ENCODE measurements around the gene IRS1. TPM values are rescaled to one million over a fixed set of nuclear protein-coding genes. Genes with fewer than 3 reads are reported as not detected.

IRS1 gene
- polyA plus RNA-seq, 2 donors: 1.6 to 3.7 TPM

DNA sequence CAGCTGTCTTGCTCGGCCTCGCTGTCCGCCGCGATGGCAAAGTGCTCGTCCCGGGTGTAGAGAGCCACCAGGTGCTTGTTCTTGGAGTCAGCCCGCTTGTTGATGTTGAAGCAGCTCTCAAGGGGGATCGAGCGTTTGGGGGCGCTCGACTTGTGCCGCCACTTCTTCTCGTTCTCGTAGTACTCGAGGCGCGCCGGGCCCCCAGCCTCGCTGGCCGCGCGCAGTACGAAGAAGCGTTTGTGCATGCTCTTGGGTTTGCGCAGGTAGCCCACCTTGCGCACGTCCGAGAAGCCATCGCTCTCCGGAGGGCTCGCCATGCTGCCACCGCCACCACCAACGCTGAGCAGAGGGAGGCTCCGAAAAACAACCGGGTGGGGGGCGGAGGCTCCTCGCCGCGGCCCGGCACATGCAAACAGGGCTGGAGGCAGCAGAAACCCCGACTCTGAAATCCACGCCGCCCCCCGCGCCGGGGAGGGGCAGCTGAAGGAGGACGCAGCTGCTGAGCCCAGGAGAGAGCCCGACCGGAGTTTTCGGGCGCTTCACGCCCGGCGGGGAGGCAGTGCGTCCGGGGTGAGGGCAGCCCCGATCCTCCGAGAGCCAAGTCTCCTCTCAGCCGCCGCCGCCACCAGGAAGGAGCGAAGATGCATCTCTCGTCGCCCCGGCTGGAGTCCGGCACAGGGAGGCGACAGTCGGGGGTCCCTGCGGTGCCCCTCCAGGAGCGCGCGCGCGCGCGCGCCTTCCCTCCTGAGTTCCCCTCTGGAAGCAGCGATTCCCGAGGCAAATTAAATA, 1.0 kb downstream of the IRS1 start:
- H3K4me1 ChIP-seq (ENCODE audit: control insufficient read depth in 2 of 2, insufficient read depth in 2 of 2, low read length in 1 of 2): peaks cover 7 to 23% of the 10 kb centered on the region in 2 donors
- 1 to 2% methylated on average over 72 to 80 of the region's 80 CpGs for WGBS, 2 donors
- peak overlapping the region; percentile 60 to 76 for H3K27ac ChIP-seq (ENCODE audit: low read depth in 2 of 2, low read length in 1 of 2)
- H3K4me3 ChIP-seq (ENCODE audit: low read depth in 1 of 2, low read length in 2 of 2): peak overlapping the region; percentile 59 to 70
- H3K36me3 ChIP-seq (ENCODE audit: control insufficient read depth in 2 of 2, insufficient read depth in 2 of 2, low read length in 1 of 2): no peaks in the 10 kb centered on the region
- H3K9me3 ChIP-seq (ENCODE audit: control insufficient read depth in 2 of 2, insufficient read depth in 1 of 2, low read depth in 1 of 2, low read length in 1 of 2): peaks cover 0 to 4% of the 10 kb centered on the region in 2 donors
- no peaks in the 10 kb centered on the region for H3K27me3 ChIP-seq (ENCODE audit: control insufficient read depth in 1 of 2, insufficient read depth in 2 of 2, low read length in 2 of 2)

DNA sequence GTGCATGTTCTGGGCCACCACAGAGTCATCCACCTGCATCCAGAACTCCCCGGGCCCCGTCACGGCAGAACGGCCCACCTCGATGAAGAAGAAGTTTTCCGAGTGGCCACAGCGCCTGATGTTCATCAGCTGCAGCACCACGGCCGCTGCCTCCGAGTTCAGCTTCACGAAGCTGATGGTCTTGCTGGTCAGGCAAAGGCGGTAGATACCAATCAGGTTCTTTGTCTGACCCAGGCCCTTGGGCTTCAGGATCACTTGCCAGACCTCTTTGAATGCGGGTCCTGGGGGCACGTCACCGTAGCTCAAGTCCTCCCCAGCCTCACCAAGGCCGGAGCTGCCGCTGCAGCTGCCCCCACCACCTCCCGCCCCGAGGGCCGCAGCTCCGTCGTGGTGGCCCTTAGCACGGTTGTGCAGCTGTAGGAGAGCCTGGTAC, 1.6 kb downstream of the IRS1 start:
- 48 to 49% methylated on average over 23 of the region's 23 CpGs for WGBS, 2 donors
- no peaks in the 10 kb centered on the region for H3K27me3 ChIP-seq (ENCODE audit: control insufficient read depth in 1 of 2, insufficient read depth in 2 of 2, low read length in 2 of 2)
- peak overlapping the region; percentile 59 to 70 for H3K4me3 ChIP-seq (ENCODE audit: low read depth in 1 of 2, low read length in 2 of 2)
- no peaks in the 10 kb centered on the region for H3K36me3 ChIP-seq (ENCODE audit: control insufficient read depth in 2 of 2, insufficient read depth in 2 of 2, low read length in 1 of 2)
- peak overlapping the region; percentile 60 to 76 for H3K27ac ChIP-seq (ENCODE audit: low read depth in 2 of 2, low read length in 1 of 2)
- peaks cover 7 to 23% of the 10 kb centered on the region in 2 donors for H3K4me1 ChIP-seq (ENCODE audit: control insufficient read depth in 2 of 2, insufficient read depth in 2 of 2, low read length in 1 of 2)
- peaks cover 0 to 4% of the 10 kb centered on the region in 2 donors for H3K9me3 ChIP-seq (ENCODE audit: control insufficient read depth in 2 of 2, insufficient read depth in 1 of 2, low read depth in 1 of 2, low read length in 1 of 2)

DNA sequence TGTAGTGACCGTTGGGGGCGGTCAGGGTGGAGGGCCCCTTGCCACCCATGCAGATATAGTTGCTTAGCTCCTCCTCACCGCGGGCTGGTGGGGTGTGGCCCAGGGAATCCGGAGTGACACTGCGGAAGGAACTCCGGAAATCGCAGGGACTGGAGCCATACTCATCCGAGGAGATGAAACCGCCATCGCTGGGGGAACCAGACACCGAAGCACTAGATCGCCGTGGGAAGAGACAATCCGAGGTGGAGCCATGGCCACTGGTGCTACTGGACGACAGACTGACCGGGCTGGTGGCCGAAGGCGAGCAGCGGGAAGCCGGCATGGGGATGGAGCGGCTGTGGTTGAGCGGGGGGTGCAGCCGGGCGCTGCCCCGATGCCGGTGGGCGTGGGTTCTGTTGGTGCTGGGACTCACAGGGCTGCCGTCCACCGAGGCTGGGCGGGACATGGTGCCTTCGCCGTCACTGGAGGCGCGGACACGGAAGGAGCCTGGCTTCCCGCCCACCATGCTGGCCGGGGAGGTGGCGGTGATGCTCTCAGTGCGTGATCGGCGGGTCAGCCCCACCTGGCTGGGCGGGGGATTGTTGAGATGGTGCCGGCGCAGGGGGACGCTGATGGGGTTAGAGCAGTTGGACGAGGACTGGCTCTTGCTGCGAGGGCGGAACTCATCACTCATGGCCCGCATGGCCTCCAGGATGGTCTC, 2.2 kb downstream of the IRS1 start:
- 79 to 87% methylated on average over 48 to 50 of the region's 50 CpGs for WGBS, 2 donors

DNA sequence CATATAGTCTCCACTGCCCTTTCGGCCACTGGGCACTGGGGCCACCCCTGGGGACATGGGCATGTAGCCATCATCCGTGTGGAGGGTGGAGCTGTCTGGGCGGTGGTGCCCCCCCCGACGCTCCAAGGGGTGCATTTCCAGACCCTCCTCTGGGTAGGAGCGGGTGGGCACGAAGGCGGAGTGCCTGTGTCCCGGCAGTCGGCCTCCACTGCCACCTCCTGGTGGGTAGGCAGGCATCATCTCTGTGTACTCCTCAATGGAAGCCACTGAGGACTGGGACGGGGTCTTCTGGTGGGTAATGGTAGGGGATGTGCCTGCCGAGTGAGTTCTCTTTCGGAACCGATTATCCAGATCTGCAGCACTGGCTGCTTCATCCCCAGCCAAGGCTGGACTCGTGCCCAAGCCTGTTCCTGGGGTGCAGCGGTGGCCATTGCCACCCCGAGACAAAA, 2.8 kb downstream of the IRS1 start:
- 58 to 78% methylated on average over 17 of the region's 17 CpGs for WGBS, 2 donors
- Histone ChIP-seq H3K27me3 (ENCODE audit: control insufficient read depth in 1 of 2, insufficient read depth in 2 of 2, low read length in 2 of 2) (no peaks in the 10 kb centered on the region), H3K4me1 (ENCODE audit: control insufficient read depth in 2 of 2, insufficient read depth in 2 of 2, low read length in 1 of 2) (peaks cover 7 to 23% of the 10 kb centered on the region in 2 donors), H3K9me3 (ENCODE audit: control insufficient read depth in 2 of 2, insufficient read depth in 1 of 2, low read depth in 1 of 2, low read length in 1 of 2) (peaks cover 0 to 4% of the 10 kb centered on the region in 2 donors), H3K27ac (ENCODE audit: low read depth in 2 of 2, low read length in 1 of 2) (peak overlapping the region; percentile 13 to 59), H3K4me3 (ENCODE audit: low read depth in 1 of 2, low read length in 2 of 2) (peak overlapping the region; percentile 59 to 70), H3K36me3 (ENCODE audit: control insufficient read depth in 2 of 2, insufficient read depth in 2 of 2, low read length in 1 of 2) (no peaks in the 10 kb centered on the region)

More for the DNA sequence above, 2.2 kb downstream of the IRS1 start:
- H3K27me3 ChIP-seq (ENCODE audit: control insufficient read depth in 1 of 2, insufficient read depth in 2 of 2, low read length in 2 of 2): no peaks in the 10 kb centered on the region
- H3K9me3 ChIP-seq (ENCODE audit: control insufficient read depth in 2 of 2, insufficient read depth in 1 of 2, low read depth in 1 of 2, low read length in 1 of 2): peaks cover 0 to 4% of the 10 kb centered on the region in 2 donors
- no peaks in the 10 kb centered on the region for H3K36me3 ChIP-seq (ENCODE audit: control insufficient read depth in 2 of 2, insufficient read depth in 2 of 2, low read length in 1 of 2)
- peak overlapping the region; percentile 59 to 70 for H3K4me3 ChIP-seq (ENCODE audit: low read depth in 1 of 2, low read length in 2 of 2)
- peak overlapping the region in 1 of 2 donors; percentile 13 for H3K27ac ChIP-seq (ENCODE audit: low read depth in 2 of 2, low read length in 1 of 2)
- H3K4me1 ChIP-seq (ENCODE audit: control insufficient read depth in 2 of 2, insufficient read depth in 2 of 2, low read length in 1 of 2): peaks cover 7 to 23% of the 10 kb centered on the region in 2 donors

DNA sequence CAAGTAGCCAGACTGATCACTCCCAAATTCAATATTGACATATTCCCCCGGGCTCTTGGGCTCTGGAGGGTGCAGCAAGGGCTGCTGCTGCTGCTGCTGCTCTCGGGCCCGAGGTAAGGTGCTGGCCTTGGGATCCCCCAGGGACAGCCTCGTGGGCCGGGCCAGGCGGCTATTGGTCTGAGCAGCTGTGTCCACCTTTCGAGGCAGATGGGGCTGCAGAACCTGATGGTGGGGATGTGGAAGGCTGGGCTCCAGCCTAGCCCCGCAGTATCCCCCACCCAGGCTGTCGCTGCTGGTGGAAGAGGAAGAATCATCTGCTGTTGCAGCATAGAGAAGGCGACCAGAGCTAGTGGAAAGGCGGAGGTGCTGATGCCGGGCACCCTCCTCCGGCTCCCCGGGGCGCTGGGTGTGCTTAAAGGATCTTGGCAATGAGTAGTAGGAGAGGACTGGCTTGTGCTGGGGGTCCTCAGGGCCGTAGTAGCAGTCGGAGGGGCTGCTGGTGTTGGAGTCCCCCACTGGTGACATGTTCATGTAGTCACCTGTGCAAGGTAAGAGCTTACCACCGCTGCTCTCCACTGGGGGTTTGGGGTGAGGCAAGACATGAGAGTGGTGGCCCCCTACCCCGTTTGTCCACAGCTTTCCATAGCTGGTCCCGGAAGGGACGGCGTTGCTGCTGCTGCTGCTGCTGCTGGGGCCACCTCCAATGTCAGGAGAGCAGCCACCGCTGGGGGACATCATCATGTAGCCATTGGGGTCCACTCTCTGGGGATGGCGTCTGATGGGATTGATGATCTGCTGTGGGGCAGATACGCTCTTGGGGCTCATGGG, 3.4 kb downstream of the IRS1 start:
- peaks cover 0 to 4% of the 10 kb centered on the region in 2 donors for H3K9me3 ChIP-seq (ENCODE audit: control insufficient read depth in 2 of 2, insufficient read depth in 1 of 2, low read depth in 1 of 2, low read length in 1 of 2)
- 61 to 74% methylated on average over 25 of the region's 25 CpGs for WGBS, 2 donors
- no peaks in the 10 kb centered on the region for H3K27me3 ChIP-seq (ENCODE audit: control insufficient read depth in 1 of 2, insufficient read depth in 2 of 2, low read length in 2 of 2)
- peak overlapping the region; percentile 33 to 59 for H3K4me3 ChIP-seq (ENCODE audit: low read depth in 1 of 2, low read length in 2 of 2)
- peaks cover 4 to 23% of the 10 kb centered on the region in 2 donors for H3K4me1 ChIP-seq (ENCODE audit: control insufficient read depth in 2 of 2, insufficient read depth in 2 of 2, low read length in 1 of 2)
- H3K27ac ChIP-seq (ENCODE audit: low read depth in 2 of 2, low read length in 1 of 2): peak overlapping the region; percentile 13 to 59
- no peaks in the 10 kb centered on the region for H3K36me3 ChIP-seq (ENCODE audit: control insufficient read depth in 2 of 2, insufficient read depth in 2 of 2, low read length in 1 of 2)

GRCh38 chr2:226795281-226796011, 4.2 kb downstream of the IRS1 start:
- WGBS, 2 donors: 47 to 63% methylated on average over 26 of the region's 26 CpGs
- Histone ChIP-seq H3K36me3 (ENCODE audit: control insufficient read depth in 2 of 2, insufficient read depth in 2 of 2, low read length in 1 of 2) (no peaks in the 10 kb centered on the region), H3K4me1 (ENCODE audit: control insufficient read depth in 2 of 2, insufficient read depth in 2 of 2, low read length in 1 of 2) (peaks cover 4 to 23% of the 10 kb centered on the region in 2 donors)

GRCh38 chr2:226794751-226795171, 4.9 kb downstream of the IRS1 start:
- Histone ChIP-seq H3K4me1 (ENCODE audit: control insufficient read depth in 2 of 2, insufficient read depth in 2 of 2, low read length in 1 of 2) (peaks cover 4 to 23% of the 10 kb centered on the region in 2 donors), H3K36me3 (ENCODE audit: control insufficient read depth in 2 of 2, insufficient read depth in 2 of 2, low read length in 1 of 2) (no peaks in the 10 kb centered on the region), H3K27ac (ENCODE audit: low read depth in 2 of 2, low read length in 1 of 2) (peak overlapping the region; percentile 48 to 59), H3K27me3 (ENCODE audit: control insufficient read depth in 1 of 2, insufficient read depth in 2 of 2, low read length in 2 of 2) (no peaks in the 10 kb centered on the region), H3K9me3 (ENCODE audit: control insufficient read depth in 2 of 2, insufficient read depth in 1 of 2, low read depth in 1 of 2, low read length in 1 of 2) (peaks cover 0 to 4% of the 10 kb centered on the region in 2 donors), H3K4me3 (ENCODE audit: low read depth in 1 of 2, low read length in 2 of 2) (peak overlapping the region; percentile 33 to 59)
- WGBS, 2 donors: 20 to 30% methylated on average over 9 of the region's 9 CpGs

More at GRCh38 chr2:226795281-226796011, 4.2 kb downstream of the IRS1 start:
- H3K9me3 ChIP-seq (ENCODE audit: control insufficient read depth in 2 of 2, insufficient read depth in 1 of 2, low read depth in 1 of 2, low read length in 1 of 2): peaks cover 0 to 4% of the 10 kb centered on the region in 2 donors
- peak overlapping the region; percentile 38 to 59 for H3K27ac ChIP-seq (ENCODE audit: low read depth in 2 of 2, low read length in 1 of 2)
- peak overlapping the region; percentile 33 to 59 for H3K4me3 ChIP-seq (ENCODE audit: low read depth in 1 of 2, low read length in 2 of 2)
- no peaks in the 10 kb centered on the region for H3K27me3 ChIP-seq (ENCODE audit: control insufficient read depth in 1 of 2, insufficient read depth in 2 of 2, low read length in 2 of 2)

DNA sequence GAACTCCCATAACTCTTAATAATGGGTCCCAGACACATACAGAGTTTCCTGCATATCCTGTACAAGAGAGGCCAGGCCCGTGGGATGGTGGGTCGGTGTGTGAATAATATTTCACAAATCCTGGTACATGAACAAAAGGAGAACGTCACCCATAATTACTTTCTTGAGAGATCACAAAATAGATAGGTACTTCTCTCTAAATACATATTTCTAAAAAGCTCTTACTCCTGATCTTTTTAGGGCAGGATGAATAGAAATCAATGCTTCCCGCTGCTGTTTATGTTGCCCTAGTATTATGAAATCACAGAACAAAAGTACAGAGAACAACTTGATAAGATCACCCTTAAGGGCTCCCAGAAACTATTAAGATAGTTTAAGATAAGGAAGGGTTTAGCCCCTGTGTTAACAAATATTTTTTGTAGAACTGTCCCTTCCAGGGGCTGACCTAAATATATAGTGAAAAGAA, 5.4 kb downstream of the IRS1 start:
- 17 to 22% methylated on average over 4 of the region's 4 CpGs for WGBS, 2 donors
- H3K4me3 ChIP-seq (ENCODE audit: low read depth in 1 of 2, low read length in 2 of 2): peak overlapping the region in 1 of 2 donors; percentile 59
- no peaks in the 10 kb centered on the region for H3K36me3 ChIP-seq (ENCODE audit: control insufficient read depth in 2 of 2, insufficient read depth in 2 of 2, low read length in 1 of 2)
- peak overlapping the region; percentile 21 to 55 for H3K27ac ChIP-seq (ENCODE audit: low read depth in 2 of 2, low read length in 1 of 2)
- peaks cover 0 to 4% of the 10 kb centered on the region in 2 donors for H3K9me3 ChIP-seq (ENCODE audit: control insufficient read depth in 2 of 2, insufficient read depth in 1 of 2, low read depth in 1 of 2, low read length in 1 of 2)
- no peaks in the 10 kb centered on the region for H3K27me3 ChIP-seq (ENCODE audit: control insufficient read depth in 1 of 2, insufficient read depth in 2 of 2, low read length in 2 of 2)
- H3K4me1 ChIP-seq (ENCODE audit: control insufficient read depth in 2 of 2, insufficient read depth in 2 of 2, low read length in 1 of 2): peaks cover 4 to 23% of the 10 kb centered on the region in 2 donors
